Measurements from ENCODE around the gene OTUD5.
A peak's percentile ranks its signal among the peaks of the same experiment; 100 is the strongest.

The OTUD5 gene

GRCh38 chrX:48918643-48919340 lies 38.6 kb downstream of the OTUD5 start, which contains the start of gene PIM2:
PIM2 (minus strand) TSS chrX:48919024; CDS start chrX:48918834, 190 bp downstream.
- H3K27ac ChIP-seq, result peak within 1 kb of the TSS; percentile 83 to 92
- peak within 1 kb of the TSS; percentile 76 for H3K4me3 ChIP-seq
- DNase-seq (ENCODE audit: low spot score), result peak; percentile 91
- TF ChIP-seq CTCF (IDR thresholded peaks at IDR 0.05), result no peak

- no peak for DNase-seq (ENCODE audit: low spot score)
- H3K27ac ChIP-seq, result peak overlapping the region; percentile 83 to 92
- H3K4me3 ChIP-seq, result peak overlapping the region; percentile 76
- no peak for TF ChIP-seq CTCF (IDR thresholded peaks at IDR 0.05)
These were observed 39.1 kb downstream of the OTUD5 start for GRCh38 chrX:48918301-48918642.

GRCh38 chrX:48917139-48918001 lies 40.0 kb downstream of the OTUD5 start:
- TF ChIP-seq CTCF (IDR thresholded peaks at IDR 0.05), result peak; percentile 72
- H3K27ac ChIP-seq, result peak overlapping the region; percentile 83 to 92
- DNase-seq (ENCODE audit: low spot score), result peak; percentile 93
- peak overlapping the region; percentile 76 for H3K4me3 ChIP-seq

GRCh38 chrX:48914593-48915493 lies 42.6 kb downstream of the OTUD5 start:
- H3K27ac ChIP-seq, result no peak overlapping the region
- TF ChIP-seq CTCF (IDR thresholded peaks at IDR 0.05), result no peak
- DNase-seq (ENCODE audit: low spot score), result no peak

GRCh38 chrX:48913605-48914366 lies 43.6 kb downstream of the OTUD5 start:
- no peak for TF ChIP-seq CTCF (IDR thresholded peaks at IDR 0.05)
- no peak overlapping the region for H3K4me3 ChIP-seq
- no peak for DNase-seq (ENCODE audit: low spot score)
- H3K27ac ChIP-seq, result no peak overlapping the region

More at GRCh38 chrX:48914593-48915493, 42.6 kb downstream of the OTUD5 start:
- H3K4me3 ChIP-seq, result no peak overlapping the region

Measured in coronary artery (tissue), 2 donors.